Ishikawa (cell line): Measurements from ENCODE around the gene BOLL.

Experiments used
- CEBPB ChIP-seq: IDR thresholded peaks from 2 replicates; pipeline ENCODE4 v1.6.1; 2012
- CREB1 ChIP-seq: IDR thresholded peaks from 2 replicates; pipeline ENCODE4 v1.6.1; 2012; ENCODE audit warnings: low read depth
- EP300 ChIP-seq: IDR thresholded peaks from 2 replicates; pipeline ENCODE4 v1.6.1; 2012; ENCODE audit warnings: borderline replicate concordance
- FOXM1 ChIP-seq: IDR thresholded peaks from 2 replicates; pipeline ENCODE4 v1.6.1; 2012; ENCODE audit warnings: low read depth, borderline replicate concordance
- NFIC ChIP-seq: IDR thresholded peaks from 2 replicates; pipeline ENCODE4 v1.6.1; 2012
- RAD21 ChIP-seq: IDR thresholded peaks from 2 replicates; pipeline ENCODE4 v1.6.1; 2012; ENCODE audit warnings: low read depth
- REST ChIP-seq: IDR thresholded peaks from 2 replicates; pipeline ENCODE4 v1.6.1; 2012; ENCODE audit warnings: low read depth, mild to moderate bottlenecking
- TAF1 ChIP-seq: IDR thresholded peaks from 2 replicates; pipeline ENCODE4 v1.6.1; 2012; ENCODE audit warnings: low read depth, mild to moderate bottlenecking
- TCF12 ChIP-seq: IDR thresholded peaks from 2 replicates; pipeline ENCODE4 v1.6.1; 2012; ENCODE audit warnings: low read depth
- TEAD4 ChIP-seq: IDR thresholded peaks from 2 replicates; pipeline ENCODE4 v1.6.1; 2012
- YY1 ChIP-seq: IDR thresholded peaks from 2 replicates; pipeline ENCODE4 v1.6.1; 2012; ENCODE audit warnings: low read depth
- ZBTB7A ChIP-seq: IDR thresholded peaks from 2 replicates; pipeline ENCODE4 v1.6.1; 2012; ENCODE audit warnings: low read depth
- TF ChIP-seq, protein P1 (sequence below): IDR thresholded peaks from 2 replicates; pipeline ENCODE4 v1.6.1; 2012

- TF ChIP-seq NFIC (no peak), REST (no peak), FOXM1 (no peak), TAF1 (no peak), ZBTB7A (no peak), EP300 (no peak), CREB1 (no peak), YY1 (no peak), CEBPB (no peak), TCF12 (no peak), TEAD4 (no peak), RAD21 (no peak)
- TF ChIP-seq, protein P1, sequence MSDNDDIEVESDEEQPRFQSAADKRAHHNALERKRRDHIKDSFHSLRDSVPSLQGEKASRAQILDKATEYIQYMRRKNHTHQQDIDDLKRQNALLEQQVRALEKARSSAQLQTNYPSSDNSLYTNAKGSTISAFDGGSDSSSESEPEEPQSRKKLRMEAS, result no peak
Measured at GRCh38 chr2:197799068-197799467, 13.9 kb upstream of the BOLL start.
